ENCODE data around the gene SHH. TPM values are rescaled to one million over a fixed set of nuclear protein-coding genes. Genes with fewer than 3 reads are reported as not detected.

The SHH gene
- polyA plus RNA-seq, 1 donor (not counting 4 experiments of a cell fraction or from before 2014, with no cell fraction given), result not detected

DNA sequence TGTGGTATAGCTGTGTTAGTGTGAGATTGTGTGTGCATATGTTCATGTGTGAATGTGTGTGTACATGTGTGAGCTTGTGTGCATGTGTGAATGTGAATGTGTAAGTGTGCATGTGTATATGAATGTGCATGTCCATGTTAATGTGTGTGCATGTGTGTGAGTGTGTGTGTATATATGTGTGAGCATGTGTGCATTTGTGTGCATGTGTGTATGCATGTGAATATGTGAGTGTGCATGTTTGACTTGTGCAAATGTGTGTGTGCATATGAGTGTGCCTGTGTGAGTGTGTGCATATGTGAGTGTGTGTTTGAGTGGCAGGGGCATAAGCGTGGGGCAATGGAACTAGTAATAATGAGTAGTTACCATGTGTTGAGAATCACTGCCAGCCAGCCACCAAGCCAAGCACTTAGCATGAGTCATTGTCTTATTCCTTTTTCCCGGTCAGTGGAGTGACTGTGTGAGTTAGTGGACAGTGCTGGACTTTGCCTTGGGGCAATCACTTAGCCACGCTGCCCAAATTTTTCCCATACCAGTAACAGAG lies 46.3 kb upstream of the SHH start:
- dilution Hi-C loops (cut with MboI; ENCODE audit: extremely low pct_ligation_motif_present, low sequenced_read_pairs), result no loop called here
- no peaks in the 10 kb centered on the region for H3K27me3 ChIP-seq (ENCODE audit: control insufficient read depth, extremely low read depth, insufficient read depth, low read length)
- H3K27ac ChIP-seq (ENCODE audit: control insufficient read depth, insufficient read depth, low read length), result no peak overlapping the region
- DNase-seq (ENCODE audit: low read depth, low spot score) (no peak), FAIRE-seq (no peak)
- H3K4me3 ChIP-seq (ENCODE audit: control insufficient read depth in 2 of 3, extremely low read depth in 1 of 3, insufficient read depth in 2 of 3, low read depth in 1 of 3, low read length in 3 of 3), result no peak overlapping the region
- H3K9ac ChIP-seq (ENCODE audit: control insufficient read depth, extremely low read depth, insufficient read depth, low read length), result no peak overlapping the region
- H4K20me1 ChIP-seq (ENCODE audit: control insufficient read depth, extremely low read depth, insufficient read depth, low read length), result no peaks in the 10 kb centered on the region
- H3K36me3 ChIP-seq (ENCODE audit: control insufficient read depth in 2 of 2, extremely low read depth in 1 of 2, insufficient read depth in 2 of 2, low read length in 2 of 2), result no peaks in the 10 kb centered on the region
- H3K9me1 ChIP-seq (ENCODE audit: control insufficient read depth, extremely low read depth, insufficient read depth, low read length), result no peaks in the 10 kb centered on the region
- H3K4me2 ChIP-seq (ENCODE audit: control insufficient read depth, extremely low read depth, insufficient read depth, low read depth, low read length), result no peak overlapping the region
- no peaks in the 10 kb centered on the region for H3K79me2 ChIP-seq (ENCODE audit: control insufficient read depth, insufficient read depth, low read length)
- H3K4me1 ChIP-seq (ENCODE audit: control insufficient read depth, extremely low read depth, insufficient read depth, low read length), result no peaks in the 10 kb centered on the region
- TF ChIP-seq, protein P1, sequence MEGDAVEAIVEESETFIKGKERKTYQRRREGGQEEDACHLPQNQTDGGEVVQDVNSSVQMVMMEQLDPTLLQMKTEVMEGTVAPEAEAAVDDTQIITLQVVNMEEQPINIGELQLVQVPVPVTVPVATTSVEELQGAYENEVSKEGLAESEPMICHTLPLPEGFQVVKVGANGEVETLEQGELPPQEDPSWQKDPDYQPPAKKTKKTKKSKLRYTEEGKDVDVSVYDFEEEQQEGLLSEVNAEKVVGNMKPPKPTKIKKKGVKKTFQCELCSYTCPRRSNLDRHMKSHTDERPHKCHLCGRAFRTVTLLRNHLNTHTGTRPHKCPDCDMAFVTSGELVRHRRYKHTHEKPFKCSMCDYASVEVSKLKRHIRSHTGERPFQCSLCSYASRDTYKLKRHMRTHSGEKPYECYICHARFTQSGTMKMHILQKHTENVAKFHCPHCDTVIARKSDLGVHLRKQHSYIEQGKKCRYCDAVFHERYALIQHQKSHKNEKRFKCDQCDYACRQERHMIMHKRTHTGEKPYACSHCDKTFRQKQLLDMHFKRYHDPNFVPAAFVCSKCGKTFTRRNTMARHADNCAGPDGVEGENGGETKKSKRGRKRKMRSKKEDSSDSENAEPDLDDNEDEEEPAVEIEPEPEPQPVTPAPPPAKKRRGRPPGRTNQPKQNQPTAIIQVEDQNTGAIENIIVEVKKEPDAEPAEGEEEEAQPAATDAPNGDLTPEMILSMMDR (optimal IDR thresholded peaks at IDR 0.05 in 1 of 3, IDR thresholded peaks at IDR 0.05 in 1 of 3, conservative IDR thresholded peaks at IDR 0.05 in 1 of 3; ENCODE audit: extremely low read depth in 1 of 3, insufficient read depth in 2 of 3, low read length in 3 of 3), result no peak
- no peak for TF ChIP-seq EZH2 (IDR thresholded peaks at IDR 0.05; ENCODE audit: low read length)
- H2AFZ ChIP-seq (ENCODE audit: control insufficient read depth, low read length), result no peak overlapping the region
- no peaks in the 10 kb centered on the region for H3K9me3 ChIP-seq (ENCODE audit: control insufficient read depth, low read depth, low read length)

DNA sequence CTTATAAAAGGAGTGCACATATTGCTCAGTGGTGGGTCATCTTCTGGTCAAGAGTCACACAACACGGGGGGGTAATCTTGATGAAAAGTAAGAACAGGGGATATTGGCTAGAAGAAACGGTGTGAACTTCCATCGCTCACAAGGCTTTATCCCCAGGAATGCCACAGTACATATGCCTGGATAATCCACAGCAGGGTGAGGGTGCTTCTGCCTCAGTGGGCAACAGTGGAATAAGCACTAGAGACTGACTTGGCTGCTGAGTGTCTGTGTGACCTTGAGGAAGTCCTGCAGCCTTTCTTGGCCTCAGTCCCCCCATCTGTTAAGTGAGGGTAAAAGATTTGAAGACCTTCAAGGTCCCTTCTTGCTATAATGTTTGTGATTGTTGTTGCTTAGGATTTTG lies 44.9 kb upstream of the SHH start:
- Histone ChIP-seq H2AFZ (ENCODE audit: control insufficient read depth, low read length) (no peak overlapping the region), H3K4me1 (ENCODE audit: control insufficient read depth, extremely low read depth, insufficient read depth, low read length) (no peaks in the 10 kb centered on the region), H3K27ac (ENCODE audit: control insufficient read depth, insufficient read depth, low read length) (no peak overlapping the region), H3K79me2 (ENCODE audit: control insufficient read depth, insufficient read depth, low read length) (no peaks in the 10 kb centered on the region), H3K4me3 (ENCODE audit: control insufficient read depth in 2 of 3, extremely low read depth in 1 of 3, insufficient read depth in 2 of 3, low read depth in 1 of 3, low read length in 3 of 3) (no peak overlapping the region), H3K4me2 (ENCODE audit: control insufficient read depth, extremely low read depth, insufficient read depth, low read depth, low read length) (no peak overlapping the region), H3K9ac (ENCODE audit: control insufficient read depth, extremely low read depth, insufficient read depth, low read length) (no peak overlapping the region), H3K27me3 (ENCODE audit: control insufficient read depth, extremely low read depth, insufficient read depth, low read length) (no peaks in the 10 kb centered on the region), H3K36me3 (ENCODE audit: control insufficient read depth in 2 of 2, extremely low read depth in 1 of 2, insufficient read depth in 2 of 2, low read length in 2 of 2) (no peaks in the 10 kb centered on the region), H4K20me1 (ENCODE audit: control insufficient read depth, extremely low read depth, insufficient read depth, low read length) (no peaks in the 10 kb centered on the region), H3K9me3 (ENCODE audit: control insufficient read depth, low read depth, low read length) (no peaks in the 10 kb centered on the region), H3K9me1 (ENCODE audit: control insufficient read depth, extremely low read depth, insufficient read depth, low read length) (no peaks in the 10 kb centered on the region)
- dilution Hi-C loops (cut with MboI; ENCODE audit: extremely low pct_ligation_motif_present, low sequenced_read_pairs), result no loop called here
- DNase-seq (ENCODE audit: low read depth, low spot score) (no peak), FAIRE-seq (no peak)
- TF ChIP-seq EZH2 (IDR thresholded peaks at IDR 0.05; ENCODE audit: low read length), result no peak
- TF ChIP-seq, protein P1 (optimal IDR thresholded peaks at IDR 0.05 in 1 of 3, IDR thresholded peaks at IDR 0.05 in 1 of 3, conservative IDR thresholded peaks at IDR 0.05 in 1 of 3; ENCODE audit: extremely low read depth in 1 of 3, insufficient read depth in 2 of 3, low read length in 3 of 3), result no peak
